ENCODE results near the gene FAM43A. TPM values are rescaled to one million over a fixed set of nuclear protein-coding genes. Genes with fewer than 3 reads are reported as not detected.

Gene FAM43A, protein sequence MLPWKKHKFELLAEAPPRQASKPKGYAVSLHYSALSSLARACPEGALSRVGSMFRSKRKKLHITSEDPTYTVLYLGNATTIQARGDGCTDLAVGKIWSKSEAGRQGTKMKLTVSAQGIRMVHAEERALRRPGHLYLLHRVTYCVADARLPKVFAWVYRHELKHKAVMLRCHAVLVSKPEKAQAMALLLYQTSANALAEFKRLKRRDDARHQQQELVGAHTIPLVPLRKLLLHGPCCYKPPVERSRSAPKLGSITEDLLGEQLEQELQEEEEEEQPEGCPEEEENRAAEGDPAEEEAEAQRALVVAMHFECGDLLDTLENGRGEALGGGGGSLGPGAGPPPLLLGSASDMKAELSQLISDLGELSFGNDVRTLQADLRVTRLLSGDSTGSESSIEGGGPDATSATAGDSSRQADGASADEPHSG
- 9.6 and 13.2 TPM in 2 replicates for total RNA-seq (2014; rRNA removed; shearing (Covaris generic))

DNA sequence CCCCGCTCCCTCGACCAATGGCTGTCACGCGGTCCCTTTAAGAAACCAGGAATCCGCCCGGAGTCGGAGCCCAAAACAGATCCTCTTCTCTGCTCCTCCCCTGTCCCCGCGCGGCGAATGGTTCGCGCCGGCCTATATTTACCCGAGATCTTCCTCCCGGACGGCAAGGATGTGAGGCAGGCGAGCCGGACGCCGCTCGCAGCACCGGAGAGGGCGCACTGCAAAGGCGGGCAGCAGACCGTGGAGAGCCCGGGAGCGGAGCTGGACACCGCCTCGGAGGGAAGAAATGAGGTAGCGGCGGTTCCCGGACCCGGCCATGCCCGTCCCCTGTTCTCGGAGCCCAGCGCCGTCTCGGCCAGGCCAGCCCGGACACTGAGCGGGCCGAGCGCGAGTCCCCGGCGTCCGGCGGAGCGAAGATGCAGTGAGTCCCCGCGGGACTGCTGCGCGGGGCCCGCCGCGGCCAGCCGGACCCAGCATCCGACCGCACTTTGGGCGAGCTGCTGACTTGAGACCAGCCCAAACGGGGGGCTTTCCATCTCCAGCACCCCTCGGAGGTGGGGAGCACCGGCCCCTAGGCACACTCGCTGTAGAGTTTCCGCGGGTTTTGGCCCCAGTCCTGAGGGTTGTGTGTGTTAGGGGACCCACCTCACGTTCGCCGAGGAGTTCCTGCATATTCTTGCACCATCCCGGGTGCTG is at the start of gene FAM43A:
TSS of gene FAM43A (plus strand) at position 166 of the 696 bp plus-strand sequence. CDS start 944 bp downstream, outside the sequence.
- in situ Hi-C loops (cut with HindIII; ENCODE audit: low sequenced_read_pairs), result loop anchor here (10.0 kb wide), 1 partner anchor 559 kb away; no protein-coding TSS in a partner anchor
- DNase-seq (ENCODE audit: low spot score), result peak; percentile 98

DNA sequence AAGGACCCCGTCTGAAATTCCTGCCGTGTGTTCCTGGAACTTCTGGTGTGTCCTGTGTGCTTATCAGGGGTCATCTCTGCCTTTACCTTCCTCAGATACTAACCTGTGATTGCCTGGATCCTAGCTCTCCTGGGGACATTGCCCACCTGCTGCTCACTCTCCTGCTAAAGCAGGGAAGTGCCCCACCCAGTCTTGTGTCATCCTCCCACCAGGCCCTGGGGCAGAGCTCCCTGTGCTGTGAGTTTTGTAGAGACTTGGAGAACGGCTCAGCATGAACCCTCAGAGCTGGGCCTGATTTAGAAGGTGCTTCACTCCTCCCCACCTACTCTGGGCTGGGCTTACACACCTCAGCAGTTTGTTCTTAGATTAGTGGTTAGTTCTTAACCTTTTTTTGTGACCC is 48.6 kb upstream of the FAM43A start:
- in situ Hi-C loops (cut with HindIII; ENCODE audit: low sequenced_read_pairs), result no loop called here
- no peak for DNase-seq (ENCODE audit: low spot score)

DNA sequence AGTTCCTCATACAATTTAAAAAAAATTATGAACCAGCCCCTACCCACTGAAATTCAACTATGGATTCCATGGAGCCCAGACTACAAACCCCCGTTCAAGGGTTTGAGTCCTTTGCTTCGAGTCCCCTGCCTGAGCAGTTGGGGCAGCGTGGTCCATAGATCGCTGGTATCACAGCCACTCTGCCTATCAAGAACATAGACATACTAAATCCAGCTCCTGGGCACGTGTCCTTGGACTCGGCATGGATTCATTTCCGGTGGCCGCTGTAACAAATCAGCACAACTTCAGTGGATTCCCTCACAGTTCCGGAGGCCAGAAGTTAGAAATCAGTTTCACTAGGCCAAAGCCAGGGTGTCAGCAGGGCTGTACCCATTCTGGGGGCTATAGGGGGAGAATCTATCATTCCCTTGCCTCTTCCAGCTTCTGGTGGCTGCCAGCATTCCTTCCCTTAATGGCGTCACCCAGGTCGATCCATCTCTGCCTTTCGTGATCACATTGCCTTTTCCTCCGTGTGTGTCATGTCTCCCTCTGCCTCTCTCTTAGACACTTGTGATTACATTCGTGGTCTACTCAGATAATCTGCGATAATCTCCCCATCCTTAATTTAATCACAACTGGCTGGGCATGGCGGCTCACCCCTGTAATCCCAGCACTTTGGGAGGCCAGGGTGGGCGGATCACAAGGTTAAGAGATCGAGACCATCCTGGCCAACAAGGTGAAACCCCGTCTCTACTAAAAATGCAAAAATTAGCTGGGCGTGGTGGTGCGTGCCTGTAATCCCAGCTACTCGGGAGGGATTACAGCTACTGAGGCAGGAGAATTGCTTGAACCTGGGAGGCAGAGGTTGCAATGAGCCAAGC is 47.9 kb upstream of the FAM43A start:
- DNase-seq (ENCODE audit: low spot score), result no peak

GRCh38 chr3:194638991-194639605 is 46.6 kb upstream of the FAM43A start:
- in situ Hi-C loops (cut with HindIII; ENCODE audit: low sequenced_read_pairs), result no loop called here
- no peak for DNase-seq (ENCODE audit: low spot score)

More for the DNA sequence above, 47.9 kb upstream of the FAM43A start:
- in situ Hi-C loops (cut with HindIII; ENCODE audit: low sequenced_read_pairs), result no loop called here

- in situ Hi-C loops (cut with HindIII; ENCODE audit: low sequenced_read_pairs), result no loop called here
- DNase-seq (ENCODE audit: low spot score), result no peak
Measured at GRCh38 chr3:194640829-194641228, 44.9 kb upstream of the FAM43A start.

DNA sequence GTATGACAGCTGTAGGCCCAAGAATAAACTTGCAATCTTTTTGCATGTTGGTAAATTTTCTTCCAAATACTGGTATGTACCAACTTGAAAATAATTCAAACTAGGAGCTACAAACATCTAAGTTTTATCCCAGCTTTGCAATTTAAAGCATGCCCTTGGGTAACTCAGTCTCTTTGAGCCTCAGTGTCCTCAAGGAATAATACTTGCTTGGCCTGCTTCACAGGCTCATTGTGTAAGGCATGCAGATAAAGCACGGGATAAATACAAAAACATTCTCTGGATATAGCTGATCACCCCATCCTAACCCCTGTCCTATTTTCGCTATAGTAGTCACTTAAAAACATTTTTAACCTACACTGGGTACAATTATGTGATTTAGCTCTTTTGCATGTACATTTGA is 42.9 kb upstream of the FAM43A start:
- in situ Hi-C loops (cut with HindIII; ENCODE audit: low sequenced_read_pairs), result no loop called here
- no peak for DNase-seq (ENCODE audit: low spot score)

DNA sequence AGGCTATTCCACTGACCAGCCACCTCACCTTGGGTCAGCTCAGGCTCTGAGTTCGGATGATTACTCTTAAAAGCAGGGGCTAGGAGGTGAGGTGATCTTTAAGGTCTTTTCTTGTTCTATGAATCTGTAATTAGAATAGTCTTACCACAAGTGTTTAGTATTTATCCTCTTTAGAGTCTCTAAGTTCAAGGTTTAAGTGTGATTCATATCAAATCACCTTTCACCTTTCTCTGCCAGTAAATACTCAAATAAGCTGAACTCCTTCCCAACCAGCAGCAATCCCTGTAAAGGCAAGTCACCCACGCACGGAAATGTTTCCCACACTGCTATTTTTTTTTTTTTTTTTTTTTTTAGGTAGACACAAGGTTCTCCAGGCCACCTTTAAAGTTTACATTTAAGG is 37.9 kb upstream of the FAM43A start:
- no peak for DNase-seq (ENCODE audit: low spot score)
- in situ Hi-C loops (cut with HindIII; ENCODE audit: low sequenced_read_pairs), result no loop called here

- no peak for DNase-seq (ENCODE audit: low spot score)
- in situ Hi-C loops (cut with HindIII; ENCODE audit: low sequenced_read_pairs), result no loop called here
Measured at GRCh38 chr3:194654443-194654842, 31.2 kb upstream of the FAM43A start.

DNA sequence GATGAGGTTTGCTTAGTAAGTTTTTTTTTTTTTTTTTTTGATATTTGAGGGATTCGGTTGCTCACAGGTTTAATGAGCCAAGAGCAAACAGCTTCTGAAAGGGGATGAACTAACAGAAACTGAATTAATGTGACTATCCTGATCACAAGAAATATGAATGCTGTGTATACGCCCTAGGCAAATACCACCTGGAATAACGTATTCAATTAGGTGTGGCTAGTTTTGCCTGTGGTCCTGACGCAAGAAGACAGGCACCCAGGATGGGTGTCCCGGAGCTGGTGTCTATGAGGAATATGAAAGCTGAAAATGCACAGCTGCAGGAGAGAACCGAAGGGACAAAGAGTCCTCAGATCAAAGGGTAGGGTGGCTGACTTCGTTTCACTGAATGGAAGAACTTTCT is 28.2 kb upstream of the FAM43A start:
- in situ Hi-C loops (cut with HindIII; ENCODE audit: low sequenced_read_pairs), result no loop called here
- DNase-seq (ENCODE audit: low spot score), result no peak

- no peak for DNase-seq (ENCODE audit: low spot score)
- in situ Hi-C loops (cut with HindIII; ENCODE audit: low sequenced_read_pairs), result no loop called here
Measured at GRCh38 chr3:194658477-194659242, 27.0 kb upstream of the FAM43A start.

DNA sequence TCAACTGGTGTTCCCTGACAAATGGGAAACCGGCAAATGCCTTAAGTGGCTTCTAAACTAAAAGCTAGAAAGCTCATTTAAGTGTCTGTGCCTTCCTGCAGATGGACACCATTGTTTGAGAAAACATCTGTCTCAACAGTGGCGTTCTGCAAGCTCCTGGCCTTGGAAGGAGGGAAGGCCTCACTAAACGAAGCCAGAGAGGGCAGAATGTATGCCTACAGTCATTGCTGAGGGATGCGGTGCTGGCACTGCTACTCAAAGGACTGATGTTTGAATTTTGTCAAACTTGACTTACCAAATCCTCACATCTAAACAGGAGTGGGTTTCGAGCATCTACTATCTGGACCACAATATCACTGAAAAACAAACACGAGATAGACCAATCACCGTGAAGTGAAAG is 25.9 kb upstream of the FAM43A start:
- in situ Hi-C loops (cut with HindIII; ENCODE audit: low sequenced_read_pairs), result no loop called here
- no peak for DNase-seq (ENCODE audit: low spot score)

DNA sequence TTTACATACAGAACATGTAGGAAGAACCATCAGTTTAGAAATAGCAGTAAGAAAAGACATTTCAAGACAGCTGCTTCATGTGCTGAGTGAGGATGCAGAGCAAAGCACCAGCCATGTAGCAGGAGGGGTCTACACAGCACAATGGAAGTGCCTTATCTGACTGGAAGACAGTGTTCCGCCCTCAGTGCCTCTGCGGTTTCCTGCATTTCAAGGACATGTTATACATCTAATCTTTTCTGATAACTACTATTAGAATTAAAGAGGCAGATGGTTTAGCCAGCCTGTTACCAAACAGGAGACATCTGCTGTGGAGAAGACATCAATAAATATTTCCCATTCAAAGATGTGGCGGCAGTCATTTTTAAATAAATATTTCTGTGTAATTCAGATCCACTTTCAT is 24.3 kb upstream of the FAM43A start:
- in situ Hi-C loops (cut with HindIII; ENCODE audit: low sequenced_read_pairs), result no loop called here
- no peak for DNase-seq (ENCODE audit: low spot score)

- in situ Hi-C loops (cut with HindIII; ENCODE audit: low sequenced_read_pairs), result no loop called here
- no peak for DNase-seq (ENCODE audit: low spot score)
Measured at GRCh38 chr3:194661946-194662345, 23.7 kb upstream of the FAM43A start.

DNA sequence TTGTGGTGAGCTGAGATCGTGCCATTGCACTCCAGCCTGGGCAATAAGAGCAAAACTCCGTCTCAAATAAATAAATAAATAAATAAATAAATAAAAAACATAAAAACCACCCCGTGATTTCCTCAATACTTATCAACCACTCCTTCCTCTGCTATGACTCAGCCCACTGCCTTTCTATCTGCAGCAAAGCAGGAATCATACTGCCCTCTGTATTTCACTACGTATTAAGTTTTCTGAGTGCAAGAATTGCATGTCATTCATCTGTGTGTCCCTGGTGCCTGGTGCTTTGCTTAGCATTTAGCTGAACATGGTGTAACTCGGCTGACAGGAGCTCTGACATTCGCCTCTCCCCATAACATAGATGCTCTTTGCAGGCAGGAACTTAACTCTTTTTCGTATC is 20.8 kb upstream of the FAM43A start:
- in situ Hi-C loops (cut with HindIII; ENCODE audit: low sequenced_read_pairs), result no loop called here
- DNase-seq (ENCODE audit: low spot score), result no peak

GRCh38 chr3:194667363-194667762 is 18.3 kb upstream of the FAM43A start:
- DNase-seq (ENCODE audit: low spot score), result no peak
- in situ Hi-C loops (cut with HindIII; ENCODE audit: low sequenced_read_pairs), result no loop called here

GRCh38 chr3:194671511-194671899 is 14.2 kb upstream of the FAM43A start:
- in situ Hi-C loops (cut with HindIII; ENCODE audit: low sequenced_read_pairs), result no loop called here
- peak; percentile 49 for DNase-seq (ENCODE audit: low spot score)

GRCh38 chr3:194671900-194672808 is 13.5 kb upstream of the FAM43A start, which contains the start of gene LSG1:
Gene LSG1, minus strand, starts transcription at chr3:194672191. Its CDS starts 29 bp downstream, at chr3:194672162.
- DNase-seq (ENCODE audit: low spot score), result peak; percentile 93
- in situ Hi-C loops (cut with HindIII; ENCODE audit: low sequenced_read_pairs), result no loop called here
